ENCODE results near the gene CABCOCO1. TPM values are rescaled to one million over a fixed set of nuclear protein-coding genes. Genes with fewer than 3 reads are reported as not detected.

Gene CABCOCO1
- total and polyA plus RNA-seq, 9 of the 15 experiments (the other 6 are each of a cell fraction or from before 2014, with no cell fraction given): 0.04 TPM; not detected in 8

- no peak for TF ChIP-seq CBX5 (IDR thresholded peaks at IDR 0.05; ENCODE audit: borderline replicate concordance, low read depth)
- TF ChIP-seq, protein P1, sequence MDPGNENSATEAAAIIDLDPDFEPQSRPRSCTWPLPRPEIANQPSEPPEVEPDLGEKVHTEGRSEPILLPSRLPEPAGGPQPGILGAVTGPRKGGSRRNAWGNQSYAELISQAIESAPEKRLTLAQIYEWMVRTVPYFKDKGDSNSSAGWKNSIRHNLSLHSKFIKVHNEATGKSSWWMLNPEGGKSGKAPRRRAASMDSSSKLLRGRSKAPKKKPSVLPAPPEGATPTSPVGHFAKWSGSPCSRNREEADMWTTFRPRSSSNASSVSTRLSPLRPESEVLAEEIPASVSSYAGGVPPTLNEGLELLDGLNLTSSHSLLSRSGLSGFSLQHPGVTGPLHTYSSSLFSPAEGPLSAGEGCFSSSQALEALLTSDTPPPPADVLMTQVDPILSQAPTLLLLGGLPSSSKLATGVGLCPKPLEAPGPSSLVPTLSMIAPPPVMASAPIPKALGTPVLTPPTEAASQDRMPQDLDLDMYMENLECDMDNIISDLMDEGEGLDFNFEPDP (CRISPR knock-in tag; IDR thresholded peaks at IDR 0.05): no peak
- TF ChIP-seq NCOA4 (IDR thresholded peaks at IDR 0.05; ENCODE audit: partially characterized antibody): peak; percentile 50
- TF ChIP-seq, protein P2, sequence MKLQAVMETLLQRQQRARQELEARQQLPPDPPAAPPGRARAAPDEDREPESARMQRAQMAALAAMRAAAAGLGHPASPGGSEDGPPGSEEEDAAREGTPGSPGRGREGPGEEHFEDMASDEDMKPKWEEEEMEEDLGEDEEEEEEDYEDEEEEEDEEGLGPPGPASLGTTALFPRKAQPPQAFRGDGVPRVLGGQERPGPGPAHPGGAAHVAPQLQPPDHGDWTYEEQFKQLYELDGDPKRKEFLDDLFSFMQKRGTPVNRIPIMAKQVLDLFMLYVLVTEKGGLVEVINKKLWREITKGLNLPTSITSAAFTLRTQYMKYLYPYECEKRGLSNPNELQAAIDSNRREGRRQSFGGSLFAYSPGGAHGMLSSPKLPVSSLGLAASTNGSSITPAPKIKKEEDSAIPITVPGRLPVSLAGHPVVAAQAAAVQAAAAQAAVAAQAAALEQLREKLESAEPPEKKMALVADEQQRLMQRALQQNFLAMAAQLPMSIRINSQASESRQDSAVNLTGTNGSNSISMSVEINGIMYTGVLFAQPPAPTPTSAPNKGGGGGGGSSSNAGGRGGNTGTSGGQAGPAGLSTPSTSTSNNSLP (IDR thresholded peaks at IDR 0.05; ENCODE audit: borderline replicate concordance, low read depth, low read length): no peak
- 0 out of 2 replicates have a peak, but pooled peaks have one; percentile 10 for TF ChIP-seq ATF7 (IDR thresholded peaks at IDR 0.05)
- TF ChIP-seq, protein P3, sequence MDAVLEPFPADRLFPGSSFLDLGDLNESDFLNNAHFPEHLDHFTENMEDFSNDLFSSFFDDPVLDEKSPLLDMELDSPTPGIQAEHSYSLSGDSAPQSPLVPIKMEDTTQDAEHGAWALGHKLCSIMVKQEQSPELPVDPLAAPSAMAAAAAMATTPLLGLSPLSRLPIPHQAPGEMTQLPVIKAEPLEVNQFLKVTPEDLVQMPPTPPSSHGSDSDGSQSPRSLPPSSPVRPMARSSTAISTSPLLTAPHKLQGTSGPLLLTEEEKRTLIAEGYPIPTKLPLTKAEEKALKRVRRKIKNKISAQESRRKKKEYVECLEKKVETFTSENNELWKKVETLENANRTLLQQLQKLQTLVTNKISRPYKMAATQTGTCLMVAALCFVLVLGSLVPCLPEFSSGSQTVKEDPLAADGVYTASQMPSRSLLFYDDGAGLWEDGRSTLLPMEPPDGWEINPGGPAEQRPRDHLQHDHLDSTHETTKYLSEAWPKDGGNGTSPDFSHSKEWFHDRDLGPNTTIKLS (IDR thresholded peaks at IDR 0.05; ENCODE audit: borderline replicate concordance, low read depth): no peak
- no peak for TF ChIP-seq TGIF2 (CRISPR knock-in tag; IDR thresholded peaks at IDR 0.05)
- peak; percentile 55 for TF ChIP-seq ZNF592 (IDR thresholded peaks at IDR 0.05)
- no peak for TF ChIP-seq NFRKB (IDR thresholded peaks at IDR 0.05; ENCODE audit: low read depth)
- 0 out of 2 replicates have a peak, but pooled peaks have one; percentile 38 for TF ChIP-seq ADNP (tag; IDR thresholded peaks at IDR 0.05)
These were observed 122.9 kb downstream of the CABCOCO1 start (continued) for GRCh38 chr10:61785473-61786105.

Measured in K562 (cell line).